HEK293 (cell line): ENCODE measurements around the gene CDYL.

Experiments used
- CTCF ChIA-PET: fragments of 350-600 bp; formaldehyde crosslinking; extraction: SDS; loops from one replicate; lab custom pipeline; 2021; ENCODE audit warnings: antibody characterized with exemption; lab: Yijun Ruan, JAX
- POLR2A ChIA-PET: fragments of 300-600 bp; formaldehyde crosslinking; extraction: SDS; loops from one replicate; lab custom pipeline; 2020; ENCODE audit warnings: antibody characterized with exemption, inconsistent platforms; lab: Yijun Ruan, JAX
- H3K27ac ChIP-seq: fragments of 200-500 bp; sonication (Bioruptor generic); 2 replicates; pipeline ENCODE4 v1.5.1; 2014; ENCODE audit warnings: low read depth, low read length, control low read depth, inconsistent platforms; ENCODE audit errors: extremely low read depth
- H3K36me3 ChIP-seq, 2 experiments: fragments of 200-500 bp in 1 of 2; sonication (Bioruptor generic) in 1 of 2; 1 replicate in 1 of 2; 2 replicates in 1 of 2; pipeline ENCODE4 v1.5.1; 2014 to 2017; ENCODE audit warnings: inconsistent platforms in 2 of 2, low read length in 2 of 2; ENCODE audit not compliant: control insufficient read depth in 2 of 2, insufficient read depth in 1 of 2
- H3K4me1 ChIP-seq: fragments of 200-500 bp; sonication (Bioruptor generic); 2 replicates; pipeline ENCODE4 v1.5.1; 2014; ENCODE audit warnings: mild to moderate bottlenecking, low read length, inconsistent platforms; ENCODE audit not compliant: control insufficient read depth, insufficient read depth
- H3K4me3 ChIP-seq: 2 replicates; pipeline ENCODE4 v1.5.1; 2011; ENCODE audit warnings: low read depth, mild to moderate bottlenecking, control low read depth, low read length, moderate library complexity
- H3K9me3 ChIP-seq: fragments of 200-500 bp; sonication (Bioruptor generic); 2 replicates; pipeline ENCODE4 v1.5.1; 2014; ENCODE audit warnings: low read depth, low read length, inconsistent platforms; ENCODE audit not compliant: control insufficient read depth, insufficient read depth
- KLF1 ChIP-seq: fragments of 450-650 bp; formaldehyde crosslinking; IDR thresholded peaks from 2 replicates; pipeline ENCODE4 v1.5.1; 2016; ENCODE audit warnings: missing biosample characterization, missing genetic modification characterization
- KLF9 ChIP-seq: fragments of 450-650 bp; formaldehyde crosslinking; IDR thresholded peaks from 2 replicates; pipeline ENCODE4 v1.5.1; 2016; ENCODE audit warnings: missing biosample characterization, missing genetic modification characterization, low read depth
- OVOL3 ChIP-seq: fragments of 450-650 bp; formaldehyde crosslinking; IDR thresholded peaks from 2 replicates; pipeline ENCODE4 v1.5.1; 2016; ENCODE audit warnings: missing biosample characterization, missing genetic modification characterization
- RBAK ChIP-seq: fragments of 450-650 bp; formaldehyde crosslinking; IDR thresholded peaks from 2 replicates; pipeline ENCODE4 v1.5.1; 2016; ENCODE audit warnings: missing biosample characterization, missing genetic modification characterization
- SCRT2 ChIP-seq: fragments of 450-650 bp; formaldehyde crosslinking; IDR thresholded peaks from 2 replicates; pipeline ENCODE4 v1.5.1; 2016; ENCODE audit warnings: missing biosample characterization, missing genetic modification characterization
- ZBTB11 ChIP-seq: fragments of 450-650 bp; formaldehyde crosslinking; conservative IDR thresholded peaks from 2 replicates; pipeline ENCODE4 v1.5.1; 2016; ENCODE audit warnings: low read depth, missing biosample characterization, missing genetic modification characterization
- ZBTB21 ChIP-seq: fragments of 450-650 bp; formaldehyde crosslinking; IDR thresholded peaks from 2 replicates; pipeline ENCODE4 v1.5.1; 2017; ENCODE audit warnings: missing biosample characterization, missing genetic modification characterization
- ZBTB6 ChIP-seq: fragments of 450-650 bp; formaldehyde crosslinking; IDR thresholded peaks from 2 replicates; pipeline ENCODE4 v1.5.1; 2017; ENCODE audit warnings: missing biosample characterization, missing genetic modification characterization
- ZBTB7A ChIP-seq: fragments of 450-650 bp; formaldehyde crosslinking; IDR thresholded peaks from 2 replicates; pipeline ENCODE4 v1.5.1; 2016; ENCODE audit warnings: low read depth, missing biosample characterization, missing genetic modification characterization
- ZIC2 ChIP-seq: fragments of 450-650 bp; formaldehyde crosslinking; IDR thresholded peaks from 2 replicates; pipeline ENCODE4 v1.5.1; 2016; ENCODE audit warnings: missing biosample characterization, missing genetic modification characterization
- ZNF10 ChIP-seq: fragments of 450-650 bp; formaldehyde crosslinking; IDR thresholded peaks from 2 replicates; pipeline ENCODE4 v1.5.1; 2017; ENCODE audit warnings: missing biosample characterization, missing genetic modification characterization
- ZNF148 ChIP-seq: fragments of 450-650 bp; formaldehyde crosslinking; IDR thresholded peaks from 2 replicates; pipeline ENCODE4 v1.5.0; 2017; ENCODE audit warnings: missing biosample characterization, missing genetic modification characterization, borderline replicate concordance
- ZNF266 ChIP-seq: fragments of 450-650 bp; formaldehyde crosslinking; IDR thresholded peaks from 2 replicates; pipeline ENCODE4 v1.5.1; 2016; ENCODE audit warnings: missing biosample characterization, missing genetic modification characterization, low read depth
- ZNF416 ChIP-seq: fragments of 450-650 bp; formaldehyde crosslinking; IDR thresholded peaks from 2 replicates; pipeline ENCODE4 v1.5.1; 2016; ENCODE audit warnings: missing biosample characterization, missing genetic modification characterization
- ZNF449 ChIP-seq: fragments of 450-650 bp; formaldehyde crosslinking; IDR thresholded peaks from 2 replicates; pipeline ENCODE4 v1.5.1; 2017; ENCODE audit warnings: missing biosample characterization, mild to moderate bottlenecking, missing genetic modification characterization, moderate library complexity
- ZNF501 ChIP-seq: fragments of 450-650 bp; formaldehyde crosslinking; IDR thresholded peaks from 2 replicates; pipeline ENCODE4 v1.5.1; 2016; ENCODE audit warnings: missing biosample characterization, missing genetic modification characterization
- ZNF521 ChIP-seq: fragments of 450-650 bp; formaldehyde crosslinking; IDR thresholded peaks from 2 replicates; pipeline ENCODE4 v1.5.1; 2017; ENCODE audit warnings: missing biosample characterization, mild to moderate bottlenecking, missing genetic modification characterization
- ZNF544 ChIP-seq: fragments of 450-650 bp; formaldehyde crosslinking; IDR thresholded peaks from 2 replicates; pipeline ENCODE4 v1.5.0; 2017; ENCODE audit warnings: missing biosample characterization, missing genetic modification characterization
- ZNF561 ChIP-seq: fragments of 450-650 bp; IDR thresholded peaks from 2 replicates; pipeline ENCODE4 v1.5.1; 2018; ENCODE audit warnings: missing biosample characterization, missing genetic modification characterization, borderline replicate concordance
- ZNF623 ChIP-seq: fragments of 450-650 bp; formaldehyde crosslinking; IDR thresholded peaks from 2 replicates; pipeline ENCODE4 v1.5.1; 2016; ENCODE audit warnings: missing biosample characterization, missing genetic modification characterization
- ZNF626 ChIP-seq: fragments of 450-650 bp; sonication (Bioruptor Pico); formaldehyde crosslinking; IDR thresholded peaks from 2 replicates; pipeline ENCODE4 v1.5.1; 2018; ENCODE audit warnings: missing biosample characterization, missing genetic modification characterization, inconsistent platforms
- ZNF645 ChIP-seq: fragments of 450-650 bp; formaldehyde crosslinking; IDR thresholded peaks from 2 replicates; pipeline ENCODE4; 2016; ENCODE audit warnings: missing biosample characterization, missing genetic modification characterization
- ZNF76 ChIP-seq: fragments of 450-650 bp; formaldehyde crosslinking; IDR thresholded peaks from 2 replicates; pipeline ENCODE4; 2016; ENCODE audit warnings: low read depth, missing biosample characterization, missing genetic modification characterization, borderline replicate concordance
- ZSCAN16 ChIP-seq: fragments of 450-650 bp; formaldehyde crosslinking; IDR thresholded peaks from 2 replicates; pipeline ENCODE4 v1.5.1; 2016; ENCODE audit warnings: missing biosample characterization, missing genetic modification characterization
- ZSCAN23 ChIP-seq: fragments of 450-650 bp; formaldehyde crosslinking; IDR thresholded peaks from 2 replicates; pipeline ENCODE4 v1.5.1; 2016; ENCODE audit warnings: missing biosample characterization, missing genetic modification characterization
- ZXDB ChIP-seq: fragments of 450-650 bp; formaldehyde crosslinking; IDR thresholded peaks from 2 replicates; pipeline ENCODE4 v1.5.1; 2016; ENCODE audit warnings: missing biosample characterization, missing genetic modification characterization

The CDYL gene

GRCh38 chr6:4904461-4905025, 128.3 kb downstream of the CDYL start (continued):
- no peak for TF ChIP-seq ZNF623
- TF ChIP-seq OVOL3 (tag by site-specific recombination) = no peak
- TF ChIP-seq ZNF10 (tag by site-specific recombination) = no peak
- no peak for TF ChIP-seq ZNF626 (tag by site-specific recombination)
- TF ChIP-seq RBAK = no peak
- TF ChIP-seq ZNF266 (tag by site-specific recombination) = no peak
- TF ChIP-seq ZNF501 (tag by site-specific recombination) = no peak
- TF ChIP-seq ZNF521 (tag by site-specific recombination) = no peak
- no peak for TF ChIP-seq ZBTB21
- no peak for TF ChIP-seq KLF9 (tag by site-specific recombination)
- TF ChIP-seq ZNF76 = no peak
- no peak for TF ChIP-seq ZBTB6 (tag by site-specific recombination)
- no peak for TF ChIP-seq ZNF561

GRCh38 chr6:4905826-4906225, 129.6 kb downstream of the CDYL start:
- no peak overlapping the region for H3K4me3 ChIP-seq
- no peak overlapping the region for H3K27ac ChIP-seq
- ChIA-PET CTCF (interaction anchor here (0.6 to 1.0 kb wide), 4 partner anchors 8 to 98 kb away, joined by 3 read pairs; no protein-coding TSS in a partner anchor), POLR2A (no interaction called here)
- peaks cover 18% of the 10 kb centered on the region for H3K4me1 ChIP-seq
- no peaks in the 10 kb centered on the region for H3K9me3 ChIP-seq
- H3K36me3 ChIP-seq = no peaks in the 10 kb centered on the region
- TF ChIP-seq OVOL3 (tag by site-specific recombination) (no peak), SCRT2 (tag by site-specific recombination) (no peak), ZXDB (no peak), ZNF148 (no peak), ZSCAN16 (tag by site-specific recombination) (no peak), KLF1 (tag by site-specific recombination) (no peak), ZBTB7A (tag by site-specific recombination) (no peak), ZNF645 (tag by site-specific recombination) (no peak), ZNF544 (tag by site-specific recombination) (no peak), ZBTB6 (tag by site-specific recombination) (no peak), ZNF449 (tag by site-specific recombination) (no peak), ZBTB11 (tag by site-specific recombination) (no peak), ZNF416 (tag by site-specific recombination) (no peak), ZIC2 (tag by site-specific recombination) (no peak), ZSCAN23 (no peak)
